ENCODE measurements around the gene GATAD2A. TPM values are rescaled to one million over a fixed set of nuclear protein-coding genes. Genes with fewer than 3 reads are reported as not detected.

Gene GATAD2A
- total RNA-seq, 4 donors from 2014 or later = 45.6 to 102 (median 65.7) TPM

GRCh38 chr19:19547674-19548336 lies 142.3 kb downstream of the GATAD2A start:
- no peak for DNase-seq
- Histone ChIP-seq H3K9me3 (no peaks in the 10 kb centered on the region), H3K4me3 (no peak overlapping the region), H3K27ac (no peak overlapping the region), H3K36me3 (no peaks in the 10 kb centered on the region), H3K4me1 (no peaks in the 10 kb centered on the region), H3K27me3 (peaks cover 48% of the 10 kb centered on the region)
- TF ChIP-seq POLR2AphosphoS5 (IDR thresholded peaks at IDR 0.05) (no peak), CTCF (IDR thresholded peaks at IDR 0.05) (no peak), POLR2A (IDR thresholded peaks at IDR 0.05) (no peak), EP300 (IDR thresholded peaks at IDR 0.05; ENCODE audit: low read depth) (no peak)
- 62% methylated on average over 13 of the region's 15 CpGs; no CpG with 5 or more reads in 1 of the 2 donors for WGBS, 2 donors (ENCODE audit: low coverage in 1 of 2)
- in situ Hi-C loops (cut with MboI; ENCODE audit: low pct_ligation_motif_present in 1 of 4, low pct_unique_long_range_greater_than_20kb in 1 of 4, low sequenced_read_pairs in 3 of 4) = loop anchor here in 3 of 4 donors (25.0 kb wide), 3 partner anchors 89 to 739 kb away; partner anchors contain the start of genes GMIP (in 1 of the 3) and LPAR2 (in 1 of the 3)
- intact Hi-C loops (cut with DNase I; ENCODE audit: low total_unique reads) = no loop called here

- Histone ChIP-seq H3K27ac (no peak overlapping the region), H3K4me3 (no peak overlapping the region), H3K4me1 (no peaks in the 10 kb centered on the region), H3K9me3 (no peaks in the 10 kb centered on the region), H3K36me3 (no peaks in the 10 kb centered on the region), H3K27me3 (peaks cover 38% of the 10 kb centered on the region)
- no peak for TF ChIP-seq POLR2A (IDR thresholded peaks at IDR 0.05)
- no peak for TF ChIP-seq EP300 (IDR thresholded peaks at IDR 0.05; ENCODE audit: low read depth)
- TF ChIP-seq POLR2AphosphoS5 (IDR thresholded peaks at IDR 0.05) = no peak
- TF ChIP-seq CTCF (IDR thresholded peaks at IDR 0.05) = no peak
- in situ Hi-C loops (cut with MboI; ENCODE audit: low pct_ligation_motif_present in 1 of 4, low pct_unique_long_range_greater_than_20kb in 1 of 4, low sequenced_read_pairs in 3 of 4) = loop anchor here in 3 of 4 donors (25.0 kb wide), 3 partner anchors 88 to 738 kb away; partner anchors contain the start of genes GMIP (in 1 of the 3) and LPAR2 (in 1 of the 3)
- intact Hi-C loops (cut with DNase I; ENCODE audit: low total_unique reads) = no loop called here
- DNase-seq = no peak
- WGBS, 2 donors (ENCODE audit: low coverage in 1 of 2) = 62 to 75% methylated on average over 4 to 12 of the region's 13 CpGs
These were observed 143.7 kb downstream of the GATAD2A start for GRCh38 chr19:19548915-19549759.

GRCh38 chr19:19549804-19550464 lies 144.5 kb downstream of the GATAD2A start:
- intact Hi-C loops (cut with DNase I; ENCODE audit: low total_unique reads) = no loop called here
- Histone ChIP-seq H3K27me3 (peaks cover 38% of the 10 kb centered on the region), H3K27ac (no peak overlapping the region), H3K4me3 (no peak overlapping the region), H3K4me1 (no peaks in the 10 kb centered on the region), H3K36me3 (no peaks in the 10 kb centered on the region), H3K9me3 (no peaks in the 10 kb centered on the region)
- TF ChIP-seq CTCF (IDR thresholded peaks at IDR 0.05) (no peak), POLR2A (IDR thresholded peaks at IDR 0.05) (no peak), EP300 (IDR thresholded peaks at IDR 0.05; ENCODE audit: low read depth) (no peak), POLR2AphosphoS5 (IDR thresholded peaks at IDR 0.05) (no peak)
- WGBS, 2 donors (ENCODE audit: low coverage in 1 of 2) = 62 to 82% methylated on average over 2 to 23 of the region's 23 CpGs
- DNase-seq = no peak
- in situ Hi-C loops (cut with MboI; ENCODE audit: low pct_ligation_motif_present in 1 of 4, low pct_unique_long_range_greater_than_20kb in 1 of 4, low sequenced_read_pairs in 3 of 4) = loop anchor here in 3 of 4 donors (25.0 kb wide), 3 partner anchors 87 to 737 kb away; partner anchors contain the start of genes GMIP (in 1 of the 3) and LPAR2 (in 1 of the 3)

- Histone ChIP-seq H3K4me3 (no peak overlapping the region), H3K36me3 (no peaks in the 10 kb centered on the region), H3K4me1 (no peaks in the 10 kb centered on the region), H3K9me3 (no peaks in the 10 kb centered on the region), H3K27ac (no peak overlapping the region), H3K27me3 (peaks cover 38% of the 10 kb centered on the region)
- no peak for DNase-seq
- intact Hi-C loops (cut with DNase I; ENCODE audit: low total_unique reads) (no loop called here), in situ Hi-C loops (cut with MboI; ENCODE audit: low pct_ligation_motif_present in 1 of 4, low pct_unique_long_range_greater_than_20kb in 1 of 4, low sequenced_read_pairs in 3 of 4) (no loop called here)
- TF ChIP-seq EP300 (IDR thresholded peaks at IDR 0.05; ENCODE audit: low read depth) (no peak), CTCF (IDR thresholded peaks at IDR 0.05) (no peak), POLR2AphosphoS5 (IDR thresholded peaks at IDR 0.05) (no peak), POLR2A (IDR thresholded peaks at IDR 0.05) (no peak)
- no CpG with 5 or more reads among the region's 8 CpGs for WGBS, 2 donors (ENCODE audit: low coverage in 1 of 2)
These were observed 145.0 kb downstream of the GATAD2A start for GRCh38 chr19:19550485-19550929.

Data from transverse colon (tissue), 4 donors.